Neural progenitor cell (in vitro differentiated cells): ENCODE results near the gene C3orf22.

Experiments used
- CTCF ChIP-seq: fragments of 200-600 bp; sonication (generic); IDR thresholded peaks from 2 replicates; pipeline ENCODE4 v1.5.1; 2017; ENCODE audit warnings: antibody characterized with exemption, mild to moderate bottlenecking
- EZH2phosphoT487 ChIP-seq: fragments of 200-600 bp; sonication (generic); IDR thresholded peaks from 2 replicates; pipeline ENCODE4 v1.6.1; 2017; ENCODE audit warnings: antibody characterized with exemption

DNA sequence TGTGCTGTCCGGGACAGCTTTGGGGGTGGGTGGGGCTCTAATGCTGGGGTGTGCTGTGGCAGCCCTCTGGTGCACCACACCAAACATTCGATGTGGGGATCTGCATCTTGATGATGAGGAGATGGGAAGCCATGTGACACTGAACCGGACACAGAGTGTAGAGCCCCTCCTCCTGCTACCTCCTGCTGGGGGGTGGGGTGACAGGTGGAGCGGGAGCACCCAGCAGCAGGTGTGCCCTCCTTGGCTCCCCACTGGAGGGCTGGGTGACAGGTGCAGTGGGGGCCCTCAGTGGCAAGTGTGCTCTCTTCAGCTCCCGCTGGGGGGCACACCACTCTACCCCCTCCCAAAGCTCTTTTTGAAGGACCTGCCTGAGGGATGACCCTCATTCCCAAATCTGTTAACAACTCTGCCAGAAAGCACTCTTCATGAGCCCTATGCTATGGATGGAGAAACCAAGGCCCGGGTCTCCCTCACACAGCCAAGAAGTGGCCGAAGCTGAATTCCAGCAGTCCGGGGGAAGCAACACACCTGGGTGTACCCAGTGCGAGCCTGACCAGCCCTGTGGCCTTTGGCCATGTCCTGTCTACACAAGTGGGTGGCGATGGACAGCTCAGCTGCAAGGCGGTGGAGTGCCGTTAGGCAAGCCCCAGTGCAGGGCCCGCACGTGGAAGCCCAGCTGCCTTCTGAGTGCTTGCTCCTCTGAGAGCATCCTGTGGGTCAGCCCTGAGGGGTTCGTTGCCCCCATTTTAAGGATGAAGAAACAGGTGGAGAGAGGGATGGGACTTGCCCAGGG lies 40.5 kb downstream of the C3orf22 start:
- TF ChIP-seq CTCF (no peak), EZH2phosphoT487 (no peak)
